HG02798 (cell line): ENCODE data around the gene CDCP2.

ENCODE experiments used
- ATAC-seq: cut with Tn5 transposase; IDR thresholded peaks from one replicate; pipeline ENCODE4 v1.9.1; 2021; ENCODE audit warnings: mild to moderate bottlenecking; ENCODE audit not compliant: unreplicated experiment, poor library complexity

Gene CDCP2

GRCh38 chr1:54152696-54153095 lies at the start of gene CDCP2:
TSS of gene CDCP2 (minus strand) at chr1:54153000. CDS start at chr1:54152922, 78 bp downstream.
- no peak for ATAC-seq

- ATAC-seq, result no peak
Measured at GRCh38 chr1:54200519-54200997, 47.8 kb upstream of the CDCP2 start.

- ATAC-seq, result peak; percentile 98
Measured at GRCh38 chr1:54199765-54200518, 47.1 kb upstream of the CDCP2 start, which contains the start of the genes CYB5RL and MRPL37. TSS of gene CYB5RL (minus strand) at chr1:54200030. CDS start at chr1:54195616, 4,414 bp downstream. TSS of gene MRPL37 (plus strand) at chr1:54200167. CDS start at chr1:54200244, 77 bp downstream.

GRCh38 chr1:54199151-54199764 lies 46.5 kb upstream of the CDCP2 start:
- ATAC-seq, result no peak

GRCh38 chr1:54193453-54193852 lies 40.7 kb upstream of the CDCP2 start:
- no peak for ATAC-seq

GRCh38 chr1:54191525-54191924 lies 38.7 kb upstream of the CDCP2 start:
- no peak for ATAC-seq

GRCh38 chr1:54190526-54190925 lies 37.7 kb upstream of the CDCP2 start:
- ATAC-seq, result no peak

GRCh38 chr1:54188291-54188690 lies 35.5 kb upstream of the CDCP2 start:
- no peak for ATAC-seq

GRCh38 chr1:54186056-54186455 lies 33.3 kb upstream of the CDCP2 start:
- ATAC-seq, result no peak

GRCh38 chr1:54180701-54181360 lies 28.0 kb upstream of the CDCP2 start:
- ATAC-seq, result no peak

- ATAC-seq, result no peak
Measured at GRCh38 chr1:54178296-54179070, 25.7 kb upstream of the CDCP2 start.

GRCh38 chr1:54177726-54178125 lies 24.9 kb upstream of the CDCP2 start:
- ATAC-seq, result no peak

- no peak for ATAC-seq
Measured at GRCh38 chr1:54176621-54177327, 24.0 kb upstream of the CDCP2 start.

GRCh38 chr1:54174106-54174505 lies 21.3 kb upstream of the CDCP2 start:
- no peak for ATAC-seq

- no peak for ATAC-seq
Measured at GRCh38 chr1:54173681-54174080, 20.9 kb upstream of the CDCP2 start.

GRCh38 chr1:54172614-54173599 lies 20.1 kb upstream of the CDCP2 start:
- ATAC-seq, result no peak

- ATAC-seq, result no peak
Measured at GRCh38 chr1:54171606-54172005, 18.8 kb upstream of the CDCP2 start.

- ATAC-seq, result no peak
Measured at GRCh38 chr1:54171016-54171415, 18.2 kb upstream of the CDCP2 start.

- no peak for ATAC-seq
Measured at GRCh38 chr1:54169068-54169467, 16.3 kb upstream of the CDCP2 start.
